T follicular helper cell (primary cell): ENCODE results near the gene RER1.

ENCODE experiments used
- DNase-seq: peaks from one replicate; pipeline ENCODE4 v3.0.0-alpha.2; 2020; ENCODE audit warnings: low read depth
- total RNA-seq, 2 experiments: gene quantifications; one replicate each; lab custom pipeline; 2026; lab: John Stamatoyannopoulos, UW

The RER1 gene
- total RNA-seq = 121 to 124 reads per million in 2 experiments

DNA sequence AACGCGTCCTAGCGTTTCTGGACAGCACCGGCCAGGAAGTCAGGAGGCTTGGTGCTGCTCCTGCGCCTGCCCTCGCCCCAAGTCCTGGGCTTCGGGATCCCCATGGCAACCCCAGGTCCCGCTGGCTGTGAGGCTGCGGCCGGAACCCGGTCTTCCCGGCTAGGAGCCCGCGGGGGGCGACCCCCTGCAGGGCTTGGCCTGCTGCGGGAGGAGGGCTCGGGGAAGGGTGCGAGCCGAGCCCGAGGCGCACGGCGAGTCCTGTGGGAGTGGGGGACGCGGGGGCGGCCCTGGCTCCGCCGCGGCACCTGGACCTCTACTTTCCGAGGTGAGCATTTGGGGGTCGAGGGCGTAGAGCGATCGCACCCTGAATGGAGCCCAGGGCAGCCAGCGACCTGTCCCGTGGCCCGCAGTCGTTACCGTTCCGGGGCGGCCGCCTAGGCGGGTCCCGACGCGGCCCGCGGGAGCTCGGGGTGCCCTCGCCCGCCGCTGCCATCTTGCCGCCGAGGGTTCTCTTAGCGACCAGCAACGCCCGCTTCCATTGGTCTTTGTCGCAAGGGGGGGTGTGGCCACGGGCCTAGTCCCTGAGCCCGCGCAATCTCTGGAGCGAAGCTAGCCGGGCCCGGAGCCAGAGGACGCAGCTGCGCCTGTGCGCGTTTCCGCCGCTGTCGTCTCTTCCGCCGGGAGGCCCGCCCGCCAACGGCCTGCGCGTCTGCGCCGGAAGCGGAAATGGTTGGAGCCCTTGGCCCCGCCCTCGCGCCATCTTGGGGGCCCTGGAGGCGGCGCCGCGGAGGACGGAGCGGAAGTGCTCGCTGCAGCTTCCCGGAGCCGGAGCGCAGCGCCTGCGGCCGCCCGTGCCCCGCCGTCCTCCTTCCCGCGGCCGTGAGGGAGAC lies at the start of gene RER1, which contains the start of gene MORN1:
Gene RER1, plus strand, starts transcription at position 801 of the 890 bp plus-strand sequence. CDS start 3,950 bp downstream, outside the sequence.
Gene MORN1, minus strand, starts transcription at position 514 of the 890 bp plus-strand sequence. Its CDS starts 21 bp downstream, at position 493.
- peak; percentile 98 for DNase-seq

DNA sequence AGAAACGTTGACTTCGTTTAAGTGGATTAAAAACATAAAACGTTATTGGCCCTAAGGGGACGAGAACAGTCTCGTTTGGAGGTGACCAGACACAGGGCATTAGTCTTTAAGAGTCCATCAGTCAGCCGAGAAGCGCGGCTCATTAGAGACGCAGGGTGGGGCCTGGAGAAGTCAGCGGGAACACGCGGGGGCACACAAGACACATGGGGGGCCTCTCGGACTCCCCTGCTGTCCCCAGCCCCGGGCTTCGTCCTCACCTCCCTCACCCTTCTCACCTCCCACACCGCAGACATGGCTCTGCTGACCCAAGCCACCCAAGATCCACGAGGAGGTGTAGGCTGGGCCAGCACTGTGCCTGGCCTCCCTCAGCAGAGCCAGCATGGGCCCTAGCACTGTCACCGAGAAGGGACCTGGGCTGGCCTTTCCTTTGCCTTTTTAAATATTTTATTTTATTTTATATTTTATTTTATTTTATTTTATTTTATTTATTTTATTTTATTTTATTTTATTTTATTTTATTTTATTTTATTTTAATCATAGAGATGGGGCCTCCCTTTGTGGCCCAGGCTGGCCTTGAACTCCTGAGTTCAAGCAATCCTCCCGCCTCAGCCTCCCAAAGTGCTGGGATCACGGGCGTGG lies 49.1 kb upstream of the RER1 start:
- DNase-seq = no peak

- DNase-seq = no peak
These were observed 48.4 kb upstream of the RER1 start for GRCh38 chr1:2343023-2343935.

DNA sequence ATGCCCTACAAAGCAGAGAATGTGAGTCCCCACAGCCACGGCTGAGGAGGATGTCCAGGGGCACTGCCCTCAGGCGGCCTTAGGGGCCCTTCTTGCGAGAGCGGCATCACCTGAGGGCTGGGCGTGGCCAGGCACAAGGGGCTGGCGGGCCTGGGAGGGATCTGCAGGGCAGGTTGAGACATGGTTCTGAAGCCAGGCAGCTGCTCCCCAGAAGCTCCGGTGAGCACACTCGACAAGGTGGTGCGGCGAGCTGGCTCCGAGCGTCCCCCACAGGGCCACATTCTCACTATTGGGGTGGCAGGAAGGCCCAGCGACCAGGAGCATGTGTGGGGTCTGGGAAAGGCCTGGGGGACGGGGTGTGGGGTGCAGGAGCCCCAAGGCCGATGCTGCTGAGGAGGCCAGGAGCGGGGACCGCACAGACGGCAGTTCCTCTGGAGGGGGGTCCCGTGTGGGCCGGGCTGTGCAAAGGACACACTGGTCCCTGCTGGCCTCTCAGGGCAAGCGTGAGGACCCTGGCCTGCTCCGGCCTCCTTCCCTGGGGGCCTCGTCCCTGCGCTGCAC lies 47.4 kb upstream of the RER1 start:
- DNase-seq = no peak

DNA sequence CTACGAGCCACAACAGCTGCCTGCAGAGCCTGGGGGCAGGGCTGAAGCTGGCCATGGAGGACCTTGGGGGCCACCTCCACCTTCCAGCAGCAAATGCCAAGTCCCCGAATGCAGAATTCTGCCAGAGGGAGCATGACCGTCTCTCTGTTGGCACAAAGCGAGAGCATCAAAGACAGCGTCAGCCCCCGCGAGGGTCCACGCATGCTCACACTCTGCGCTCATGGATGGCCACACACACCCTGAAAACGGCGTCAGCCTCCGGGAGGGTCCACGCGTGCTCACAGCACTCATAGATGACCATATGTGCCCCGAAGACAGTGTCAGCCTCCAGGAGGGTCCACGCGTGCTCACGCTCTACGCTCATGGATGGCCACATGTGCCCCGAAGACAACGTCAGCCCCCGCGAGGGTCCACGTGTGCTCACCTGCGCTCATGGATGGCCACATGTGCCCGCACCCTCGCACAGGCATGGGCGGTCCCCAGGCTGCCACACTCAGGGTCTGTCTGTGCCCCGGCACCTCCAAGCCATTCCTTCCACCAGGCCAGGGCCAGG lies 46.8 kb upstream of the RER1 start:
- DNase-seq = no peak

GRCh38 chr1:2345297-2346075 lies 46.2 kb upstream of the RER1 start:
- DNase-seq = no peak

DNA sequence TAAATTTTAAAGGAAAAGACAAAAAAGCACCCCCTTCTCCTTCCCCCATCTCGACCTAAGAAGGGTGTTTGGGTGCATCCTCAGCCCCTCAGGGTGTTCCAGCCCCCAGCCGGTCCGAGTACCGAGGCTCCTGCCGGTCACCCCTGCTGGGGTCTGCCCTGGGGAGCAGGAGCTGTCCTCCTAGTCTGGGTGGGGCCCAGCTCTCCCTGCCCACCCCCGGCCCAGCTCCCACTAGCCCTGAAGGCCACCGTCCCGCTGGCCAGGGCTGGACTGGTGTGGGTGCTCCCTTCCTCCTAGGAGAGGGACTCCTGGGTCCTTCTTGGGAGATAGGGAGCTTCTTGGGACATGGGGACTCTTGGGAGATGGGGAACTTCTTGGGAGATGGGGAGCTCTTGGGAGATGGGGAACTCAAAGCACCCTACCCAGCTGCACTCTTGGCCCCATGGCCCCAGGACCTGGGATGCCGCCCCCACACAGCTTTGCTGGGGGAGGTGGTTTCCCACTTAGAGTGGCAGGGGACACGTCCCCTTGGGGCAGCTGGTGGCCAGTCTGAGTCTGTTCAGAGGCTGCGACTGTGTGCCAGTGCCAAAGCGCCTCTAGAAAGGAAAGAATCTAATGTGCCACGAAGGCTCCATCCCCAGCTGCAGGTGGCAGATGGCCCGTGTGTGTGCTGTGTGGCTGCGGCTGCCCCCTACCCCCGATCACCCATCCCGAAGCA lies 44.8 kb upstream of the RER1 start:
- no peak for DNase-seq

- no peak for DNase-seq
These were observed 44.2 kb upstream of the RER1 start for GRCh38 chr1:2347409-2347785.

- DNase-seq = no peak
These were observed 43.7 kb upstream of the RER1 start for GRCh38 chr1:2347896-2348295.

GRCh38 chr1:2348346-2349325 lies 43.0 kb upstream of the RER1 start:
- DNase-seq = no peak

- no peak for DNase-seq
These were observed 41.8 kb upstream of the RER1 start for GRCh38 chr1:2349806-2350205.

- no peak for DNase-seq
These were observed 41.1 kb upstream of the RER1 start for GRCh38 chr1:2350501-2350900.

DNA sequence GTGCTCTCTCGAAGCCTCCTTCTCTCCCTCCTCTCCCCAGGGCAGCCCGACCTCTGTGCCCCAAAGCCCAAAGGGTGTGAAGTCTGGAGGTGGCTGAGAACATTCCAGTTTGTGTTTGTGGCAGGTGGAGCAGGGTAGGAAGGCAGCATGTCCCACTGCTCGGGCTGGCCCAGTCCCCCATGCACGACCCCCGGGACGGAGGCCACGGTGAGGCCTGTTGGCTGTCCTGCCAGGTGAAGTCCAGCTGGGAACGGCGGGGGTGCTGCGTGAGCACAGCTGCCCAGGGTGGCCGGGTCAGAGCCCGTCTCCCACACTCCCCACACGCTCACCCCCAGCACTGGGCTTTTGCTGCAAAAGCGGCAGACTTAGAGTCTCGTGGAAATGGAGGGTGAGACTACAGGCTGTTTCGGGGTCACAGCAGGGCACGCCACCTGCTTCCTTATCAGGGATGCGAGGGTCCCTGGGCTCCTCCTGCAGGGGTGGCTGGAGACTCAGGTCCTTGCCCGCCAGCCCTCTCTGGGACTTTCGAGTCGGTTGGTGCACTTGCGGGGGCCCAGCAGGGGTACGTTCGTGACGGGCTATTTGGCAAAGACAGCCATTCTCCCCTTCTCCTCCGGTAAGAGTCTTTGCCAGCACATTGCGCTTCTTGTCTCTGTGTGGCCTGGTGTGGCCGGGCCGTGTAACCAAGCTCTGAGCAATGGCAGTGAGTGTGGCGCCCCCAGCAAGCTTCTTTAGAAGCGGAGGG lies 40.6 kb upstream of the RER1 start:
- DNase-seq = no peak

DNA sequence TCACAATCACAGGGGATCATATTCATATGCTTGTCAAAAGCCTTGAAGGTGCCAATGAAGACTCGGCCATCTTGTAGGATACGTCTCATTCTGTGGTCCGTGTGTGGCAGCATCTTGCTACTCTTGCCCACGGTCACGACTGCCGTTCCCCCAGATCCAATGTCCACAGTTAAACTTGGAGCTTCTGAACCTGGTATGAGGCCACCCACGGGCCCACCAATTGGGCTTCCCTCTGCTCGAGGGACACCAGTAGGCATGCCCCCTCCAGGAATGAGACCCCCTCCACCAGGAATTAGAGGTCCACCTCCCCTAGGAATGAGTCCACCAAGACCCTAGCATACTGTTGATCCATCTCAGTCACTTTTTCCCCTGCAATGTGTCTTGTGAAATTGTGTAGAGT lies 39.9 kb upstream of the RER1 start:
- no peak for DNase-seq

GRCh38 chr1:2352341-2352896 lies 39.2 kb upstream of the RER1 start:
- no peak for DNase-seq

DNA sequence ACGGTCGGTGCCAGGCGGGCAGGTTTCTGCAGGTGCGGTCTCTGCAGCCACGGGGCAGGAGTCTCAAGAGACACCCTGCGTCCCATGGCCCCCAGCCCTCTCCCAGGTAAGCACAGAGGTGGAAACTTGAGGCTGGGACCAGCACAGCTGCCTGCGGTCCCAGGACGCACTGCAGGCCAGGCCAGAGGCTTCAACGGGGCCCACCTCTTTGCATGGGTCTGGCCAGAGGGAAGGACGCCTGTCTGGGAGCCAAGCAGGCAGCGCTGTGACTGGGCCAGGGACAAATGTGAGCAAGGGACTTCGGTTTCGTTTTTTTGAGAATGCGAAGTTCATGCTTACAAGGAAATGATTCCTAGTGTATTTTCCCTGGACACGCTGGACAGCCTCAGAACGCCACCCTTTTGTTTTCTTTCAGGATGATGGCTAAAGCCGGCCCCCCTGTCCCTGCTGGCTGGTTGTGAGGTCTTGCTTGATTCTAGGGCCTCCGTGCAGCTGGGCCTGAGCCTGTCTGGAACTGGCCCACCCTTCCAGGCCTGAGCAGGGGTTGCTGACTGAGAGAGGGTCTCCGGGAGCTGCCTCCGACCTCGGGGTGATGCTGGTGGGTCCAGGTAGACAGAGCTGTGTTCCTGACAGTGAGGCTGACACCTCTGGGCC lies 38.6 kb upstream of the RER1 start:
- DNase-seq = no peak
